ENCODE measurements around the gene CD164L2.

DNA sequence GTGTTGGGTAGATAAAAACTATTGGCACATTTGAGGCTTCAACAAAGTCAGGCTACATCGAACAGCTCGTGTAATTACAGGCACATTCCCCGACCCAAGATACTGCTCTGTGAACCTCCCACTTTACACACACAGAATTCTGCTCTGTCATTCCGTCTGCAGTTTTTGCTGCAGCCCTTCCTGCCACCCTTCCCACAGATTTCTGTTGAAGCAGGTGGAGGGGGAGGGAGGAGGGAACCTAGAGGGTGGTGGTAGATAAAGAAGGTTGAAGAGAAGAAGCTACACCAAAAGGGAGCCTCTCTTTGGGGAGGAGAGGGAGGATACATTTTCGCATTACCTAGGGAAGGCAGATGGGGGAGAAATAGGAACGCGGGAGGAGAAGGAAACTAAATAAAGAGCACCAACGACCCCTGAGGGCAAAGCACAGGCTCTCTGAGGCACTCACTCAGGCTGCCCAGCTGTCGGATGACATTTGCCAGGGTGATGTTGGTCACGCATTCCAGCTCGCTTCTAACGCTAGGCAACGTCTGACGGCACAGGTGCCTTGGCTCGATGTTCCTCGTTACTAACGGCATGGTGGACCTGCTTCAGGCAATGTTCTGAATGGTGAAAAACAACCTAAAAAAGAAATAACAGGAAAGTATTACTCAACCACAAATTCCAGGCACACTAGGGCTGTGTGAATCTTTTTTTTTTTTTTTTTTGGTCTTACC, 45.3 kb upstream of the CD164L2 start:
- TF ChIP-seq, protein P1, sequence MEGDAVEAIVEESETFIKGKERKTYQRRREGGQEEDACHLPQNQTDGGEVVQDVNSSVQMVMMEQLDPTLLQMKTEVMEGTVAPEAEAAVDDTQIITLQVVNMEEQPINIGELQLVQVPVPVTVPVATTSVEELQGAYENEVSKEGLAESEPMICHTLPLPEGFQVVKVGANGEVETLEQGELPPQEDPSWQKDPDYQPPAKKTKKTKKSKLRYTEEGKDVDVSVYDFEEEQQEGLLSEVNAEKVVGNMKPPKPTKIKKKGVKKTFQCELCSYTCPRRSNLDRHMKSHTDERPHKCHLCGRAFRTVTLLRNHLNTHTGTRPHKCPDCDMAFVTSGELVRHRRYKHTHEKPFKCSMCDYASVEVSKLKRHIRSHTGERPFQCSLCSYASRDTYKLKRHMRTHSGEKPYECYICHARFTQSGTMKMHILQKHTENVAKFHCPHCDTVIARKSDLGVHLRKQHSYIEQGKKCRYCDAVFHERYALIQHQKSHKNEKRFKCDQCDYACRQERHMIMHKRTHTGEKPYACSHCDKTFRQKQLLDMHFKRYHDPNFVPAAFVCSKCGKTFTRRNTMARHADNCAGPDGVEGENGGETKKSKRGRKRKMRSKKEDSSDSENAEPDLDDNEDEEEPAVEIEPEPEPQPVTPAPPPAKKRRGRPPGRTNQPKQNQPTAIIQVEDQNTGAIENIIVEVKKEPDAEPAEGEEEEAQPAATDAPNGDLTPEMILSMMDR (conservative IDR thresholded peaks at IDR 0.05; ENCODE audit: low read depth in 2 of 2), result peak in 1 of 2 experiments; percentile 33; a peak in 1 of 4 replicates
- TF ChIP-seq, protein P2, sequence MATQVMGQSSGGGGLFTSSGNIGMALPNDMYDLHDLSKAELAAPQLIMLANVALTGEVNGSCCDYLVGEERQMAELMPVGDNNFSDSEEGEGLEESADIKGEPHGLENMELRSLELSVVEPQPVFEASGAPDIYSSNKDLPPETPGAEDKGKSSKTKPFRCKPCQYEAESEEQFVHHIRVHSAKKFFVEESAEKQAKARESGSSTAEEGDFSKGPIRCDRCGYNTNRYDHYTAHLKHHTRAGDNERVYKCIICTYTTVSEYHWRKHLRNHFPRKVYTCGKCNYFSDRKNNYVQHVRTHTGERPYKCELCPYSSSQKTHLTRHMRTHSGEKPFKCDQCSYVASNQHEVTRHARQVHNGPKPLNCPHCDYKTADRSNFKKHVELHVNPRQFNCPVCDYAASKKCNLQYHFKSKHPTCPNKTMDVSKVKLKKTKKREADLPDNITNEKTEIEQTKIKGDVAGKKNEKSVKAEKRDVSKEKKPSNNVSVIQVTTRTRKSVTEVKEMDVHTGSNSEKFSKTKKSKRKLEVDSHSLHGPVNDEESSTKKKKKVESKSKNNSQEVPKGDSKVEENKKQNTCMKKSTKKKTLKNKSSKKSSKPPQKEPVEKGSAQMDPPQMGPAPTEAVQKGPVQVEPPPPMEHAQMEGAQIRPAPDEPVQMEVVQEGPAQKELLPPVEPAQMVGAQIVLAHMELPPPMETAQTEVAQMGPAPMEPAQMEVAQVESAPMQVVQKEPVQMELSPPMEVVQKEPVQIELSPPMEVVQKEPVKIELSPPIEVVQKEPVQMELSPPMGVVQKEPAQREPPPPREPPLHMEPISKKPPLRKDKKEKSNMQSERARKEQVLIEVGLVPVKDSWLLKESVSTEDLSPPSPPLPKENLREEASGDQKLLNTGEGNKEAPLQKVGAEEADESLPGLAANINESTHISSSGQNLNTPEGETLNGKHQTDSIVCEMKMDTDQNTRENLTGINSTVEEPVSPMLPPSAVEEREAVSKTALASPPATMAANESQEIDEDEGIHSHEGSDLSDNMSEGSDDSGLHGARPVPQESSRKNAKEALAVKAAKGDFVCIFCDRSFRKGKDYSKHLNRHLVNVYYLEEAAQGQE (IDR thresholded peaks at IDR 0.05; ENCODE audit: unreplicated experiment), result no peak
- no peak for TF ChIP-seq POLR2AphosphoS5 (IDR thresholded peaks at IDR 0.05; ENCODE audit: low read depth)
- no peak for TF ChIP-seq JUNB (IDR thresholded peaks at IDR 0.05; ENCODE audit: unreplicated experiment)
- no peak for TF ChIP-seq NANOG (IDR thresholded peaks at IDR 0.05; ENCODE audit: borderline replicate concordance)
- no peak for TF ChIP-seq CREB1 (CRISPR knock-in tag; IDR thresholded peaks at IDR 0.05; ENCODE audit: low read depth)
- no peak for TF ChIP-seq EZH2 (IDR thresholded peaks at IDR 0.05; ENCODE audit: low read depth, unreplicated experiment)
- TF ChIP-seq ZNF331 (CRISPR knock-in tag; IDR thresholded peaks at IDR 0.05; ENCODE audit: low read depth), result no peak
- TF ChIP-seq EZH2phosphoT487 (IDR thresholded peaks at IDR 0.05; ENCODE audit: unreplicated experiment), result no peak

Measured in GM23338 (cell line).